GM21367 (cell line): ENCODE data around the gene TMEM11.
"Not testable (repeated sequence)": the region's sequence is repeated elsewhere in the genome, so short reads cannot be mapped to it uniquely, and the experiment has no call there.

Experiments
- ATAC-seq: cut with Tn5 transposase; IDR thresholded peaks from one replicate; pipeline ENCODE4 v1.9.1; 2021; ENCODE audit not compliant: unreplicated experiment

Gene TMEM11

DNA sequence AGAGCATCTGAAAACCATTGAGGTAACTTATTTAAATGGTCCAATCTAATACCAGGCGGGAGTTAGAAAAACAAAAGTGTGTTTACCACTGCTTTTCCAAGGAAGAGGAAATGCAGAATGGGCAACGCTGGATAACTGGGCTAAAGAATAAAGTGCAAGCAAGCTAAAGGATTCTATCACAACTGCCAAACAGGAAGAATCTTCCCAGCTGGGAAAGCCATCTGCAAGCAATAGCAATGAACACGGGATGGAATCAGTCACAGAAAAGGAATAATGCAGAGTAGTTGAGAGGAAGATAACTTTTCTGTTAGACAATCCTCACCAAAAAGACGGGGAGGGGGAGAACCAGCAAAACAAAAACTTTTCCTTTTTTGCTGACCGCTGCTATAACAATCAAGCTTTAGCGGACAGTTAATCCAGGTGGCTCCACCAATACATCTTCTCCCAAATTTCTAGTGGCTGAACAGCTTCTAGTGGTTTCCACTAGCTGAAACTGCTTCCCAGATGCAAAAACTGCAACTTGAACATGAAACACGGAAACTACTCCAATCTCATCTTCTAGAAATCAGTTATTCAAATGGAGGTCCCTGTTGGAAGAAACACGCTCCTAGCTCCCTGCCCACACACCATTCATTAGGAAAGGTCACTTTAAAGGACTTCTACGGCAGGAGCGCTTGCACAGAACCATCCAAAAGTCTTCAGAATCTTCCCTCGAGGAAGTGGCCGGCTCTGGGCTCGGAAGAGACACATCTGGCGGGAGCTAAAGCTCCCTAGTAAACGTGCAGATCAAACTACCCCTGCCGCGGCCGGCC is 929 bp downstream of the TMEM11 start:
- no peak for ATAC-seq

DNA sequence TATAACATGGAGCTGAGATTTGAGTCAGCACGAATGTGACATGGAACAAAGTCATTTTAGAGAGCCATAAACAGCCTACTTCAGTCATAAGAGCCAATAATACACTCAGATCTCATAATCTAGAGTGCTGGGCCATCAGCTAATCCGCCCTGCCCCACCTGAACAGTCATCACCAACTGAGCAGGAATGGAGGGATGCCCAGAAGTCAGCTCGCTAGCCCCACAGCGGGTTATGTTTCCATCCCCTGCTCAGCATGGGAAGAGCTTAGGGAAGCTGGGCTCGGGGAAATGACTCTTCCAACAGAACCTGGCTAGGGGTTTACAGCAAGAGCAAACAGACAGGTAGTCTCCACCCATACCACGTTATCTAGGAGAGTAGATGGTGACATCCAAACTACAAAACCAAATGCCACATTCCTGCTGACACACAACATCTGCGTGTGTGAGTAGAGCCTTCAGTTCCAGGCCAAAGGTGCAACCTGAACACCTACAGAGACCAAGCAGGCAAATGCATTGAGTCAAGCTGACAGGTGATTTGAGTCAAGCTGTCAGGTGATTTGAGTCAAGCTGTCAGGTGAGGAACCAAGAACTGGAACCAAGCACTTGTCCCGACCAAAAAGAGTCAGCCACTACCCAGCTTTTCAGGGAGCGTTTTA is 2.0 kb downstream of the TMEM11 start:
- ATAC-seq, result no peak

DNA sequence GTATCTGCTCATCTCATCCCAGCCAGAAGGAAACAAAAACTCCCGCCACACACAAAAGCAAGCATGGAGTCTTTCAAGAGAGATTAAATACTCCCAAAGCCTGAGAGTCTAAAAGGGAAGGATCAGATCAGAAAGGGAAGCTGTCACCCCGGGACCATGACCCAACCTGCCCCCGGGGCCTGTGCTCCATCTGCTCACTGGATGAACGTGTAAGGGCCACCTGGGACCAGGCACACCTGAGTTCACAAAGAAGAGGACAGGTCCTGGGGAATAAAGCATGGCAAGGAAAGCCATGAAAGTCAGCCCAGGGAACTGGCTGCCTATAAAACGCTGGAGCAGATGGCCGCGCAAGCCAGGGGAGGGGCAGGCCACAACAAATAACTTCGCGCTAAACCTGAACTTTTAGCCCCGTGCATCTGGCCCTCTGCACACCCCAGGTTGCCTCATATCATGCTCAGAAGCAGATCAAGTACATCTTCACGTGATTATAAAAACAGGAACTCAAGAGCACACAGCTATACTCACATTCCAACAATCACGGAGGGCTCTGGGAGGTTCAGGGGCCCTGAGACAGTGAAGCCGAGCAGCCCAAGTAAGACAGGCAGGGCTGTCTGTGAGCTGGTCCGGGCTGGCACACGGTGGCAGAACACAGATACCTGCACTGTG is 3.4 kb downstream of the TMEM11 start:
- no peak for ATAC-seq

DNA sequence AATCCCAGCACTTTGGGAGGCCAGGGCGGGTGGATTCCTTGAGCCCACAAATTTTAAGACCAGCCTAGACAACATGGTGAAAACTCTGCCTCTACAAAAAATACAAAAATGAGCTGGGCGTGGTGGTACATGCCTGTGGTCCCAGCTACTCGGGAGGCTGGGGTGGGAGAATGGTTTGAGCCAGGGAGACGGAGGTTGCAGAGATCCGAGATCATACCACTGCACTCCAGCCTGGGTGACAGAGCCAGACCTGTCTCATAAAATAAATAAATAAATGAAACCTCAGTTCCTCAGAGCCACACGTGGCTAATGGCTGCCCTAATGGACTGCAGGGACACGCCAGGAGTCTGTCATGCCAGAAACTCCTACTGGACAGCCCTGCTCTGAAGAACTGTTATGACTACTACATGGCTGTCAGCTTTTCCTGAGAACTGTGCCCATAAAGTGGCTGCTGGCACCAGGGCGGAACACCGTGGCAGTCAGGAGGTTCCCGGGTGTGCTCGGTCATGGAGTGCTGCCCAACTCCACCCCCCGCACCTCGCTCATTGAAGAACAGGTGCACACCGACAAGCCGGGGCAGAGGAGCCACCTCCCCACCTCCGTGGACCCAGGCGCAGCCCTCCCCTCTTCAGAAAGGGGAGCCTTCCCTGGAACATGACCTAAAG is 4.3 kb downstream of the TMEM11 start:
- ATAC-seq, result no peak

DNA sequence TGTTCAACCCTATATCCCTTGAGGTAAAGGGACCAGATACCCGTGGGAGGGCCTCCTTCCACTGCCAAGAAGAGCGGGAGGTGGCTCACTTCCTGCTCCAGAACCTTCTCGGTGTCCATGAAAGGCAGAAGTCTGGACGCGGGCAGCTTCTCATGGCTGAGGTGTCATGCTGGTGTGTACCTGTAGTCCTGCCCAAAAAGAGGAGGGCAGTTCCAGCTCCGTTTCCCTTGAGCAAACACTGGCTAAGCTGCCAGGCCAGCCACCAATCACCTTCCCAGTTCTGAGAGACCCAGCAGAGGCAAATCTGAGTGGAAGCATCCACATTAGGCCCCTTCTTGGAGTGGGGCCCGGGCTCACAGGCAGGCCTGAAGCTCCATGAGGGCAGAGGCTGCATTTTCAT is 5.6 kb downstream of the TMEM11 start:
- no peak for ATAC-seq

DNA sequence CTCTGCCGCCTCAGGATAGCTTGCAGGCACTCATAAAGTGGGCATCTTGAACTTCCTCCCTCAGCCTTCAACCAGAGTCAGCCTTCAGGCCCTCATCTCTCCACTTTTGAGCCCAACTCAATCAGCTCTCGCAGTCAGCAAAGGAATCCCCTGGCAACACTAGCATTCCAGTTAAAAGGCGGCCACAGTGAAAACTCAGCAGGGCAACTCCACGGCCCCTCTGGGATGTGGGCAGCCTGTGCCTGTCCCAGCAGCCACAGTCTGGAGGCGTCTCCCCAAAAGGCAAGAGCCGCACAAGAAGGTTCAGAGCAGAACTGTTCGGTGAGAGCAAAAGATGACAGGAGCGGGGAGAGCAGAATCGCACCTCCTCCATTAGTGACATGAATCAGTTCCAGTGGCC is 9.0 kb downstream of the TMEM11 start:
- no peak for ATAC-seq

DNA sequence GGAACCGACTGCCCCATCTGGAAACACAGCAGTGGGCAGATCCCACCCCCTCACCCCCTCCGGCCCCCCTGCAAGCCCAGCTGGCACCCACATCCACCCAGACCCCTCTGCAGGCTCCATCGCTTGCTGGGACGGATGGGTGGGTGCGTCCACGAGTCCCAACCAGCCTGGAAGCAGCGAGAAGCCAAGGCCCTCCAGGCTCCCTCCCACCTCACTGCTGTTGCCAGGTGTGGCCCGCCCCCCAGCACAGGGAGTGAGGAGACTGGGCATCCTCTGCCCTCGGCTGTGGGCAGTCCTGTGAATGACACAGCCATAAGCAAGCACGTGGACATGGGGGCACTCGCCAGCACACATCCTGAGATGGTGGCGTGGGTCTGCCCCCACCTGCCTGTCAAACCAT is 11.4 kb downstream of the TMEM11 start:
- no peak for ATAC-seq

DNA sequence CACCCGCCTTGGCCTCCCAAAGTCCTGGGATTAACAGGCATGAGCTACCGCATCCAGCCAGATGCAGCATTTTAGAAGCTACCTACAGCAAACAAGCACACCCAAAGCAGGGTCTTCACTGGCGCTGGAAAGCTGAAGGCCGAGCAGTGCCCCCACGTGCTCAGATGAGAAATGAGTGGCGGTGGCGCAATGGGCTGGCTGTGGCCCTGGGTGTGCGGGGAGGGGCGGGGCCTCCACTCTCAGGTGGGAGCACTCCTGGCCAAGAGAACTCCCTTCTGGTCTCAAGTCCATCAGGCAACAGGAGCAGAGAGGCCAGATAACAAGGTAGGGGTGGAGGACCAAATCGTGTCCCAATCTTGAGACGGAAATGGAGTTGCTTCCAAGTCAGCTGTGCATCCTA is 12.1 kb downstream of the TMEM11 start:
- no peak for ATAC-seq

DNA sequence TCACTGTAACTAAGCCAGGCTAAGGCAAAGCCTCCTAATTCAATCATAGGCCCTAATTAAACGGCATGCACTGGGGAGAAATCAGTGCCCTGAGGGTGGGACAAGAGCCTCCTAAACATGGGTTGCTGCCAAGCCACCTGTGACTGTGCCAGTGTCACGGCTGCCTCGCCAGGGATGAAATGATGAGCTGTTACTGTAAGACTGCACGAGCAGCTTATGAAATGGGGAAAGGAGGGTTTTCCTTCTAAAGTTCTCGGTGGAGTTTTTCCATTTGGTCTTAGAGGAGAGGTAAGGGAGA is 12.7 kb downstream of the TMEM11 start:
- ATAC-seq, result no peak

DNA sequence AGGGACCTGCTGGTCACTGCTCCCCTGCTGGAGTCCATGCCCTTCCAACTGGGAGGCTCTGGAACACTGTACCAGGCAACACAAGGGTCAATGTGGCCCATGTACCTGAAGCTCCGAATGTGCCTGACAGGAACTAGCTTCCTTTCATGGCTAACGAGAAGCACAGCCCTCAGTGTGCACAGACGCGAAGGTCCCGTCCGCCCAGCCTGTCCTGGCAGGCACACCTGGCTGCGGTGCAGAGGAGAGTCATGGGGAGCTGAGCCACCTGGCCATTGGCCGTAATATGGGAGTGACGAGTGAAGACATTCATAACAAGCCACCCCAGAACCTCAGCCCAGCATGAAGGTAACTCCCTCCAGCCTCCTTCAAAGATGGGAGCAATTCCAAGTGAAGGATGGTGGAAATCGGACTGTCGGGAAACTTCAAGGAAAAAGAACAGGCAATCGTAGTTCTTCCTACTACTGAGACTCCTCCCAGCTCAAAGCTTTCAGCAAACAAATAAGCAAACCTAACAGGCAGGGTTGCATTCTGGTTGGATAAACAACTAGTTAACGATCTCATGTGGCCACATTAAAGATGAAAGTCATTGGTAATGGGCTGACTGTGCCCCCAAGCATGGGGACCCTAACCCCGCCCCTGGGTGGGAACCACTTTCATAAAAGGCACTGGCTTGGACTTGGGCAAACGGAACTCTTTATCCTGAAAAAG is 13.2 kb downstream of the TMEM11 start:
- no peak for ATAC-seq

DNA sequence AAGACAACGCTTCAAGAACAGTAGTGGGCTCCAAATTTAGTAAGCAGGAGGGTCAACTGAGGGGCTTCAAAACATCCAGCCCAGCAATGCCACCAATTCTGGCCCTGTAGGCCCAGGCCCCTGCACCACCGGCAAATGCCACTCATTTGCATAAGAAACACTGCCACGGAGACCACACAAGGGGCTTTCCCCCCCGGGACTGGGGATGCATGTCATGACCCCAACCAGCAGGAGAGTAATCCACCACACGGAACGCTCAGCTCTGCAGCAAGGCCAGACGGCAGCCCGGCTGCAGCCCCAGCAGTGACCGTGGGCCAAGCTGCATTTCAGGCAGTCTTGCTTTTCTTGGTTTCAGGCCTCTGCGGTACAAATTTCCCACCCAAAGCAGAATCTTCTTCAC is 14.1 kb downstream of the TMEM11 start:
- no peak for ATAC-seq

DNA sequence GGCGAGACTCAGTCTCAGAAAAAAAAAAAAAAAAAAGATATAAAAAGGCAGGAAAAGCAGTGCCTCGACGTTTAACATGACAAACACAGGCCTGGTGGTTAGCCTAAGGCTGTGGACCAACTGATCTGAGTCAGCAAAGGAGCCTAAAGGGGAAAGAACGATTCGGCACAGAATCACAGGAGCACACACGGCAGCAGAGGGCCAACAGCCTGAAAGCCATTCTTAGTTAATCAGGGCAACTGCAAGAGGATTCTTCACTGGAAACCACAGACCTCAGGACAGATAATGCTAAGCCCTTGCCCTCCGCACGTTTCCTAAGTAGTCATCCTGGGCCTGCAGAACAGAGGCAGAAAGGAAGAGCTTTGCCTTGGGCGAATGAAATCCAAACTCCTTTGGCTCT is 14.7 kb downstream of the TMEM11 start:
- no peak for ATAC-seq

DNA sequence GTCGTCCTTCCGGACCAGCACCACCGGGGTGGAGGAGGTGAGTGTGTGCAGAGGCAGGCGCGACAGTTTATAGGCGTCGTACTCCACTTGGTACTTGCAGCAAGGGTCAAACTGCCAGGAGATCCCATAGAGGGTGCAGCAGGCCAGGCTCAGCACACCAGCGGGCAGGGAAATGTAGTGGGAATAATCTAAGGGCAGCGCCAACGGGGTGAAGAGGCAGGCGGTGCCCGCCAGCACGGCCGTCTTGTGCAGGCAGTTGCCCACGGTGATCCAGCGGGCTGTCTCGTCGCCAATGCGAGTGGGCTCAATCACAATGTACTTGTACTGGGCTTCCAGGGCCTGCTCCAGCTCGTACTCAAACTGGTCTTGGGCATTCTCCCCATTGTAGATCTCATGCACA is 15.6 kb downstream of the TMEM11 start:
- no peak for ATAC-seq

DNA sequence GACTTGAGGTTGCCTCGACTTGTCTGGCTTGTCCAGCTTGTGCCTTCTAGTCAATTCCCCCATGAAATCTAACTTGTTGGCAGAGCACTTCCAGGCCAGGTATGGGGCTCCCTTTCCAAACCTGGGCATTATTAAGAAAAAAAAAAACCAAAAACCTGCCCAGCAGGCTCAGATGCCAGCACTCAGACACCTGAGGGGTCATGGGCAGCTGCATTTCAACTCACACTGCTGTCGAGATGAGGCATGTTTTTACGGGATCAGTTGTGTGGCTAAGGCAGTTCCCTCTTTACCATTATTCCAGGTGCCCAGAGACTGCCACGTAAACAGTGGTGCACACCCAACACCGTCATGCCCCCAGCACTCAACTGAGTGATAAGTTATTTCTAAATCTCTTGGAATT is 17.8 kb downstream of the TMEM11 start:
- no peak for ATAC-seq

DNA sequence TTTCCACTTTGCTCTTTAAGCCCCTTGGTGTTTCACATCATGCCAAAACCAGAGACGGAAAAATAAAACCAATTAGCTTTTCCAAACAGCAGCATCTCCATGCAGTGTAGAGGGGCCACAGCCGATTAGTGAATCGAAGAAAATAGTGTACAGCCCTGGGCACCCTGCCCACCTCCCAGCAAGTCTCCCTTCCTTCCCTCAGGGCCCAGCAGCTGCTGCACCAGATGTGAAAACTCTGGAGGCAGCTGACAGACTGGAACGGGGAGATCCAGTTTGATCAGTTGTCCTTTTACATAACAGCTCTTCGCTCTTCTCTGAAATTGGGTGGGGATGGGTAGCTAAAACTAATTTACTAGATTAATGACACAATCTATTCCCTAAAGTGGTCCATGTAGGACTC is 19.3 kb downstream of the TMEM11 start:
- ATAC-seq, result no peak

DNA sequence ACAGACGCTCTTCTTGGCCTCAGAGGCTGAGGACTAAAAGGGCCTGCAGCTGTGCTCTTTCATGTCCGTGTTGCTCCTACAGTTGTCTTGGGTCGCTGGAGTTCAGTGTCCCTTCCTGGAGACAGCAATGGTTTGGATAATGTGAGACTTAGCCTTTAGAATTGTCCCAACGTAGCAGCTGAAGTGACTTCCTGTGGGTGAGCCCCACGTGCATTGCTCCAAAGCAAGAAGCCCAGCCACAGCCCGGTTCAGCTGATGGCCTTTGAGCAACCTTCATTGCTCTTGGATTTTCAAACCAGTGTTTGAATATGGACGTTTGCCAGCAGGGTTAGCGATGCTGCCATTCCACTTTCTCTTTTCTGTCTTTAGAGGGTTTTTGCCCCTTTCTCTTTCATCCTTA is 19.7 kb downstream of the TMEM11 start:
- ATAC-seq, result no peak

DNA sequence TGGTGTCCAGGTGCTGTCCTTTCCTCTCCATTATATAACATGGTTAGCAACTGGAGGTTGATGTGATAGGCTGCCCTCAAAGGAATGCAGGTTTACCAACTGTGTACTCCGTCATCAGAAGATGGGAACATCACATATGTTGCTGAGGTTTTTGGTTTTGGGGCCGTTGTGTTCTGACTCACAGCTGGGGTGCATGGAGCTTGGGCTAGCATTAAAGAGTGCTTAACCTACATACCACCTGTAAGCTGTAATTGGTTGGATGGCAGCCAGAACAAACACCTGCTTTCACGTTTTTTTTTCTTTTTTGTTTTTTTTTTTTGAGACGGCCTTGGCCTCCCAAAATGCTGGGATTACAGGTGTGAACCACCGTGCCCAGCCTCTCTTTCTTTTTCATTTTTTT is 20.9 kb downstream of the TMEM11 start:
- no peak for ATAC-seq

DNA sequence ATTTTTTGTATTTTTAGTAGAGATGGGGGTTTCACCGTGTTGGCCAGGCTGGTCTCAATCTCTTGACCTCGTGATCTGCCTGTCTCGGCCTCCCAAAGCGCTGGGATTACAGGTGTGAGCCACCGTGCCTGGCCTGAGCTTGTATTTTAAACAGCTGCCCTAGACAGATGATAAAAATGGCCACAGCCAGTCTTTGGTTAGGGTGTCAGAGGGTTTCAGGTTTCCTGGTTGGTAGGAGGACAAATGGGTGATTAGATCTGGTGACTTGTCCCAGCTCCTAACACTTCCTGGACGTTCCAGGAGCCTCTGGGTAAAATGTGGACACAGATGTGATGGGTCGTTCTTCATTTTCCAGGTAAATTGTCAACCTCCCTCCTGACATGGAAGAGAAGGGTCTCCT is 21.5 kb downstream of the TMEM11 start:
- not testable (repeated sequence) for ATAC-seq

DNA sequence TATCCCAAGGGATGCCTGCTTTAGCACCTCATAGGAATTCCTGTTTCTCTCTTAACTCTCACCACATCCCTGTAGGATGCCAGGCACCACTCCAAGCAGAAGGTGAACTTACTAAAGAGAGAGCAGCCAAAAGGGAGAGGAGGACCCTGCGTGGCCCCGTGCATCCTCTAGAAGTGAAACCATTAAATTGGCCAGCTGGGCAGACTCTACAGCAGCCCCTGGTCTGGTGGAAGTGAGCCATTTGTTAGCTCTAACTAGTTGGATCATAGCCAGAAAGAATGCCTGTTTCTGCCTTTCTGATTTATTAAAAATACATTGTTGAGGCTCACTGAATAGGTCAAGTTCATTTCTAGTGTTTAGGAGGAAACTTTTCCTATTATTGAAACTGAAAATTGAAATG is 22.3 kb downstream of the TMEM11 start:
- no peak for ATAC-seq

DNA sequence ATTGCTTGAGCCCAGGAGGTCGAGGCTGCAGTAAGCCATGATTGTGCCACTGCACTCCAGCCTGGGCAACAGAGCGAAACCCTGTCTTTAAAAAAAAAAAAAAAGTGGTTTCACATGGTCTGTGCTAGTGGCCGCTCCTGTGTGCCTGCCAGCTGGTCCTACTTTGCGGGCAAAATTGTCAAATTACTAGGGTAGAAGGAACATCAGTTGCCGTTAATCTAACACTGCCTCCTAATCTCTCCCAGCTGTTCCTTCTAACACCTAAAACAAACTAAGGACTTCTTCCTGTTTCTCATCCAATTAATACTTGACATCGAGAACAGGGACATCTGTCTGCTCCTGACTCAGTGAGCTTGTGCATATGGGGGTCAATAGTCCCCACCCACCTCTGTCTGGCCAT is 23.9 kb downstream of the TMEM11 start:
- ATAC-seq, result no peak

DNA sequence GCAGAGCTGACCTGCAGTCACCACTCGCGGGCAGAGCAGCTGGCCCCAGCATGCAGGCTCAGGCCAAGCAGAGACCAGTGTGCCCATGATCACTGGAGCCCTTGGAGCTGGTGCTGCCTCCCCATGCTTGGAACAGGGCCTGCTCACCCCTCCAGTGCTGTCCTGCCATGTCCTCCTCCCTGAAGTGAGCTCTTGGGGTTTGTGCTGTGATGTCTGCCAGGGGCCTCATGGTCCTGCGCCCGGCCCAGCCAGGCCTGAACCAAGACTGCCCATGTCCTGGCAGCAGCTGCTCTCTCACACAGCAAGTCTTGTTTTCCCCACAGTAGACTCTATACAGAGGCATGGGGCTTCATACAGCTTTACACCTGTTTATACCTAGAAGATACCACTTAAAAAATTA is 24.6 kb downstream of the TMEM11 start:
- no peak for ATAC-seq
